Mesendoderm (in vitro differentiated cells): ENCODE measurements around the gene GSE1.

Experiments
- DNase-seq: peaks from one replicate; pipeline ENCODE4 v3.0.0; 2013
- H2AK5ac ChIP-seq: 2 replicates; pipeline ENCODE4 v1.6.1; 2013; ENCODE audit warnings: low read length, inconsistent platforms
- H2BK120ac ChIP-seq: 2 replicates; pipeline ENCODE4 v1.6.1; 2013; ENCODE audit warnings: low read depth, mild to moderate bottlenecking, low read length, moderate library complexity, mixed read lengths
- H2BK15ac ChIP-seq: replicated peaks from 2 replicates; pipeline ENCODE4 v1.6.1; 2013; ENCODE audit warnings: low read depth, mild to moderate bottlenecking, moderate library complexity
- H2BK5ac ChIP-seq: 2 replicates; pipeline ENCODE4 v1.6.1; 2013; ENCODE audit warnings: low read length, inconsistent platforms
- H3K18ac ChIP-seq: 2 replicates; pipeline ENCODE4 v1.6.1; 2013; ENCODE audit warnings: mild to moderate bottlenecking, low read length, mixed read lengths
- H3K23ac ChIP-seq: one replicate; pipeline ENCODE4 v1.6.1; 2013; ENCODE audit warnings: low read length
- H3K27ac ChIP-seq: 2 replicates; pipeline ENCODE4 v1.5.1; 2013; ENCODE audit warnings: low read depth, mild to moderate bottlenecking, inconsistent platforms, low read length, moderate library complexity
- H3K27me3 ChIP-seq: 2 replicates; pipeline ENCODE4 v1.6.1; 2013; ENCODE audit warnings: low read length, control low read depth, mild to moderate bottlenecking, inconsistent platforms; ENCODE audit not compliant: insufficient read depth, poor library complexity
- H3K36me3 ChIP-seq: 2 replicates; pipeline ENCODE4 v1.6.1; 2013; ENCODE audit warnings: low read length, inconsistent platforms; ENCODE audit not compliant: control insufficient read depth, insufficient read depth
- H3K4ac ChIP-seq: one replicate; pipeline ENCODE4 v1.6.1; 2013; ENCODE audit warnings: low read depth, mild to moderate bottlenecking, low read length, moderate library complexity
- H3K4me1 ChIP-seq: 2 replicates; pipeline ENCODE4 v1.6.1; 2013; ENCODE audit warnings: low read depth, low read length, inconsistent platforms; ENCODE audit not compliant: control insufficient read depth
- H3K4me2 ChIP-seq: 2 replicates; pipeline ENCODE4 v1.6.1; 2013; ENCODE audit warnings: low read length
- H3K4me3 ChIP-seq: 2 replicates; pipeline ENCODE4 v1.5.1; 2013; ENCODE audit warnings: mild to moderate bottlenecking, low read length
- H3K56ac ChIP-seq: one replicate; pipeline ENCODE4 v1.6.1; 2013; ENCODE audit warnings: low read length
- H3K79me1 ChIP-seq: 2 replicates; pipeline ENCODE4 v1.6.1; 2013; ENCODE audit warnings: low read length, inconsistent platforms
- H3K79me2 ChIP-seq: 2 replicates; pipeline ENCODE4 v1.6.1; 2013; ENCODE audit warnings: mild to moderate bottlenecking, low read length; ENCODE audit not compliant: control insufficient read depth, insufficient read depth
- H3K9ac ChIP-seq: 2 replicates; pipeline ENCODE4 v1.6.1; 2013; ENCODE audit warnings: low read length, inconsistent platforms
- H4K5ac ChIP-seq: one replicate; pipeline ENCODE4 v1.6.1; 2013; ENCODE audit warnings: low read length
- H4K8ac ChIP-seq: one replicate; pipeline ENCODE4 v1.6.1; 2013; ENCODE audit warnings: low read depth, mild to moderate bottlenecking, control low read depth, low read length, moderate library complexity
- WGBS: extraction: QIAGEN DNeasy Blood & Tissue Kit; methylation state at CpG from one replicate; pipeline ENCODE4 v1.1.7; 2013; ENCODE audit warnings: low lambda C conversion rate, missing lambda C conversion rate; ENCODE audit not compliant: insufficient coverage; ENCODE audit errors: extremely low coverage; 5-methylcytosine and 5-hydroxymethylcytosine counted together

The GSE1 gene

GRCh38 chr16:85566561-85567100 is 46.5 kb upstream of the GSE1 start:
- DNase-seq, result peak; percentile 96
- Histone ChIP-seq H3K23ac (no peak overlapping the region), H4K5ac (no peak overlapping the region), H2BK120ac (no peak overlapping the region), H3K27me3 (no peaks in the 10 kb centered on the region), H3K4me2 (no peak overlapping the region), H3K79me1 (peaks cover 40% of the 10 kb centered on the region), H3K56ac (no peak overlapping the region), H4K8ac (no peak overlapping the region), H3K9ac (peak overlapping the region; percentile 12), H3K27ac (no peak overlapping the region), H2BK15ac (no peak overlapping the region), H3K18ac (peak overlapping the region; percentile 11), H3K4me3 (no peak overlapping the region), H2BK5ac (no peak overlapping the region), H2AK5ac (no peak overlapping the region), H3K4ac (no peak overlapping the region), H3K79me2 (peaks cover 61% of the 10 kb centered on the region), H3K4me1 (peaks cover 47% of the 10 kb centered on the region), H3K36me3 (no peaks in the 10 kb centered on the region)
- WGBS, result no CpG with 5 or more reads among the region's 19 CpGs

GRCh38 chr16:85567101-85567866 is 45.8 kb upstream of the GSE1 start:
- Histone ChIP-seq H3K27ac (peak overlapping the region; percentile 7), H3K79me1 (peaks cover 43% of the 10 kb centered on the region), H3K18ac (peak overlapping the region; percentile 2), H4K8ac (no peak overlapping the region), H3K4ac (peak overlapping the region; percentile 1), H3K79me2 (peaks cover 63% of the 10 kb centered on the region), H2BK15ac (no peak overlapping the region), H3K27me3 (no peaks in the 10 kb centered on the region), H2BK120ac (no peak overlapping the region), H3K9ac (peak overlapping the region; percentile 1), H3K56ac (peak overlapping the region; percentile 71), H3K23ac (no peak overlapping the region), H3K4me3 (no peak overlapping the region), H2BK5ac (peak overlapping the region; percentile 78), H3K4me1 (peaks cover 43% of the 10 kb centered on the region), H4K5ac (no peak overlapping the region), H2AK5ac (no peak overlapping the region), H3K36me3 (no peaks in the 10 kb centered on the region), H3K4me2 (no peak overlapping the region)
- peak; percentile 63 for DNase-seq
- WGBS, result no CpG with 5 or more reads among the region's 27 CpGs

GRCh38 chr16:85567935-85568334 is 45.2 kb upstream of the GSE1 start:
- Histone ChIP-seq H3K27me3 (no peaks in the 10 kb centered on the region), H3K27ac (no peak overlapping the region), H2BK120ac (no peak overlapping the region), H3K56ac (peak overlapping the region; percentile 19), H4K8ac (no peak overlapping the region), H3K18ac (no peak overlapping the region), H2BK5ac (no peak overlapping the region), H3K9ac (no peak overlapping the region), H4K5ac (no peak overlapping the region), H2BK15ac (no peak overlapping the region), H3K4me3 (no peak overlapping the region), H3K23ac (no peak overlapping the region), H2AK5ac (peak overlapping the region; percentile 76), H3K4ac (no peak overlapping the region), H3K4me2 (no peak overlapping the region), H3K79me2 (peaks cover 59% of the 10 kb centered on the region), H3K4me1 (peaks cover 36% of the 10 kb centered on the region), H3K79me1 (peaks cover 38% of the 10 kb centered on the region), H3K36me3 (no peaks in the 10 kb centered on the region)
- DNase-seq, result no peak
- no CpG with 5 or more reads among the region's 4 CpGs for WGBS

- Histone ChIP-seq H3K4ac (no peak overlapping the region), H3K4me1 (peaks cover 36% of the 10 kb centered on the region), H2BK5ac (peak overlapping the region; percentile 14), H3K79me1 (peaks cover 42% of the 10 kb centered on the region), H3K4me2 (no peak overlapping the region), H2BK120ac (no peak overlapping the region), H4K5ac (no peak overlapping the region), H2BK15ac (no peak overlapping the region), H3K4me3 (no peak overlapping the region), H3K27ac (no peak overlapping the region), H3K79me2 (peaks cover 59% of the 10 kb centered on the region), H3K27me3 (no peaks in the 10 kb centered on the region), H3K36me3 (no peaks in the 10 kb centered on the region), H3K18ac (no peak overlapping the region), H3K9ac (no peak overlapping the region), H4K8ac (no peak overlapping the region), H3K23ac (no peak overlapping the region), H3K56ac (peak overlapping the region; percentile 74), H2AK5ac (peak overlapping the region; percentile 96)
- no peak for DNase-seq
- no CpG with 5 or more reads among the region's 8 CpGs for WGBS
Measured at GRCh38 chr16:85568519-85568918, 44.6 kb upstream of the GSE1 start.

- no peaks in the 10 kb centered on the region for H3K27me3 ChIP-seq
- H2BK120ac ChIP-seq, result no peak overlapping the region
- no peak overlapping the region for H3K4me3 ChIP-seq
- DNase-seq, result no peak
- no peaks in the 10 kb centered on the region for H3K36me3 ChIP-seq
- H3K18ac ChIP-seq, result no peak overlapping the region
- peaks cover 36% of the 10 kb centered on the region for H3K79me1 ChIP-seq
- no CpG with 5 or more reads among the region's 11 CpGs for WGBS
- H3K4me2 ChIP-seq, result no peak overlapping the region
- peak overlapping the region; percentile 61 for H2BK5ac ChIP-seq
- peaks cover 54% of the 10 kb centered on the region for H3K79me2 ChIP-seq
- no peak overlapping the region for H4K5ac ChIP-seq
- no peak overlapping the region for H3K9ac ChIP-seq
- peak overlapping the region; percentile 99 for H3K23ac ChIP-seq
- no peak overlapping the region for H3K4ac ChIP-seq
- no peak overlapping the region for H2BK15ac ChIP-seq
- H2AK5ac ChIP-seq, result peak overlapping the region; percentile 96
- H3K4me1 ChIP-seq, result peaks cover 32% of the 10 kb centered on the region
- no peak overlapping the region for H4K8ac ChIP-seq
- H3K27ac ChIP-seq, result peak overlapping the region; percentile 70
- H3K56ac ChIP-seq, result peak overlapping the region; percentile 74
Measured at GRCh38 chr16:85569039-85569614, 44.0 kb upstream of the GSE1 start.
